ENCODE data around the gene IL24.

Gene IL24

GRCh38 chr1:206953626-206954025 is 56.4 kb downstream of the IL24 start:
- no peak for DNase-seq (ENCODE audit: low spot score)
